GM06990 (cell line): ENCODE results near the gene TMEM17.

ENCODE experiments used
- DNase-seq: peaks from one replicate; pipeline ENCODE4 v3.0.0-alpha.2; 2011; ENCODE audit not compliant: insufficient read length; ENCODE audit errors: extremely low read depth
- H3K27me3 ChIP-seq: replicated peaks from 2 replicates; pipeline ENCODE4 v1.6.0; 2011; ENCODE audit warnings: low read length; ENCODE audit not compliant: control insufficient read depth, insufficient read depth
- H3K36me3 ChIP-seq: 2 replicates; pipeline ENCODE4 v1.5.1; 2011; ENCODE audit warnings: low read length; ENCODE audit not compliant: control insufficient read depth, insufficient read depth
- H3K4me3 ChIP-seq: replicated peaks from 2 replicates; pipeline ENCODE4 v1.5.1; 2011; ENCODE audit warnings: low read depth, mild to moderate bottlenecking, control low read depth, low read length
- CTCF ChIP-seq: IDR thresholded peaks from 2 replicates; pipeline ENCODE4 v1.5.1; 2011; ENCODE audit warnings: low read length, control low read depth, mild to moderate bottlenecking, inconsistent platforms; ENCODE audit not compliant: insufficient read depth, poor library complexity, severe bottlenecking

Gene TMEM17

GRCh38 chr2:62465039-62465740 is 40.8 kb downstream of the TMEM17 start:
- H3K36me3 ChIP-seq, result no peaks in the 10 kb centered on the region

GRCh38 chr2:62464221-62465007 is 41.6 kb downstream of the TMEM17 start:
- no peaks in the 10 kb centered on the region for H3K36me3 ChIP-seq
- TF ChIP-seq CTCF, result no peak
- no peak overlapping the region for H3K4me3 ChIP-seq
- no peaks in the 10 kb centered on the region for H3K27me3 ChIP-seq
- DNase-seq, result no peak

More at GRCh38 chr2:62465039-62465740, 40.8 kb downstream of the TMEM17 start:
- no peak for DNase-seq
- Histone ChIP-seq H3K4me3 (no peak overlapping the region), H3K27me3 (no peaks in the 10 kb centered on the region)
- no peak for TF ChIP-seq CTCF

GRCh38 chr2:62462211-62462610 is 43.8 kb downstream of the TMEM17 start:
- TF ChIP-seq CTCF, result no peak
- DNase-seq, result no peak
- H3K27me3 ChIP-seq, result no peaks in the 10 kb centered on the region
- H3K4me3 ChIP-seq, result no peak overlapping the region
- H3K36me3 ChIP-seq, result no peaks in the 10 kb centered on the region

- Histone ChIP-seq H3K4me3 (no peak overlapping the region), H3K27me3 (no peaks in the 10 kb centered on the region), H3K36me3 (no peaks in the 10 kb centered on the region)
- no peak for TF ChIP-seq CTCF
- no peak for DNase-seq
Measured at GRCh38 chr2:62461707-62462106, 44.3 kb downstream of the TMEM17 start.

- DNase-seq, result no peak
- no peak for TF ChIP-seq CTCF
- Histone ChIP-seq H3K27me3 (no peaks in the 10 kb centered on the region), H3K36me3 (no peaks in the 10 kb centered on the region), H3K4me3 (no peak overlapping the region)
Measured at GRCh38 chr2:62461017-62461553, 44.9 kb downstream of the TMEM17 start.
